T-helper 2 cell treated with Interferon-gamma antibody and Interleukin-4, amounts not matched to agents 100 ng/mL and 5 ng/mL, for 36 hours (primary cell): Measurements from ENCODE around the gene NECAB2. TPM values are rescaled to one million over a fixed set of nuclear protein-coding genes. Genes with fewer than 3 reads are reported as not detected.

Experiments used
- intact Hi-C: fragments of 100-400 bp; cut with micrococcal nuclease; formaldehyde crosslinking; loops from one replicate; pipeline ENCODE4 v1.15.1; 2023
- total RNA-seq: library from RNA; stranded (reverse); gene quantifications from 2 replicates; pipeline ENCODE4 v1.2.3, GENCODE V29; 2022

NECAB2 gene
- total RNA-seq, 1 donor from 2014 or later, result not detected

DNA sequence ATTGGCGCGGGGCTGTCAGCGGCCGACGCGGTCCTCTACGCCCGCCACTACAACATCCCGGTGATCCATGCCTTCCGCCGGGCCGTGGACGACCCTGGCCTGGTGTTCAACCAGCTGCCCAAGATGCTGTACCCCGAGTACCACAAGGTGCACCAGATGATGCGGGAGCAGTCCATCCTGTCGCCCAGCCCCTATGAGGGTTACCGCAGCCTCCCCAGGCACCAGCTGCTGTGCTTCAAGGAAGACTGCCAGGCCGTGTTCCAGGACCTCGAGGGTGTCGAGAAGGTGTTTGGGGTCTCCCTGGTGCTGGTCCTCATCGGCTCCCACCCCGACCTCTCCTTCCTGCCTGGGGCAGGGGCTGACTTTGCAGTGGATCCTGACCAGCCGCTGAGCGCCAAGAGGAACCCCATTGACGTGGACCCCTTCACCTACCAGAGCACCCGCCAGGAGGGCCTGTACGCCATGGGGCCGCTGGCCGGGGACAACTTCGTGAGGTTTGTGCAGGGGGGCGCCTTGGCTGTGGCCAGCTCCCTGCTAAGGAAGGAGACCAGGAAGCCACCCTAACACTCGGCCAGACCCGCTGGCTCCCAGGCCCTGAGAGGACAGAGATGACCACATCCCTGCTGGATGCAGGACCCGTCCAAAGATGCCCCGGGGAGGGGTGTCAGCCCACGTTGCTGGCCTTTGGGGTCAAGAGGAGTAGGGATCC is 2.4 kb upstream of the NECAB2 start:
- intact Hi-C loops, result no loop called here

DNA sequence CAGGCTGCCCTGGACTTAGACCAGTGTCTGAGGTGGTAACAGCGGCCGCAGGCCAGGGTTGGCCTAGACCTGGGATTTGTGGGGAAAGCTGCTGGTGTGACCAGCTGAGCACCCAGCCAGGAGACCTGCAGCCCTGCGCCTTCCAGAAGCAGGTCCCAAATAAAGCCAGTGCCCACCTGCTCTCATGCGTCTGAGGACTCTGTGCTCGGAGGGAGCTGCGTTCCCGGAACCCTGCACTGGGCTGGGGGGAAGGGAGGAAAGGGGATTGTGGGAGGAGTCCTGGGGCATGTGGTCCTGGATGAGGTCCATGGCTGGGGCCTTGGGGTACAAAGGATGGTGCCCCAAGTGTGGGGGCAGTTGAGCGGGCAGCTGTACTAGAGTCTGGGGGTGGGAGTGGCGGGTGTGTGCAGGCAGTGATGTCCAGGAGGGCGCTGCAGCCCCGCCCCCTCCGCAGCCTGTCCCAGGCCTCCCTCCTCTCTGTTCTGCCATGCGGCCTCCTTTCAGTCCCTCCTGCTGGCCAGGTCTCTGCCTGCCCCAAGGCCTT is 1.8 kb upstream of the NECAB2 start:
- intact Hi-C loops, result no loop called here

DNA sequence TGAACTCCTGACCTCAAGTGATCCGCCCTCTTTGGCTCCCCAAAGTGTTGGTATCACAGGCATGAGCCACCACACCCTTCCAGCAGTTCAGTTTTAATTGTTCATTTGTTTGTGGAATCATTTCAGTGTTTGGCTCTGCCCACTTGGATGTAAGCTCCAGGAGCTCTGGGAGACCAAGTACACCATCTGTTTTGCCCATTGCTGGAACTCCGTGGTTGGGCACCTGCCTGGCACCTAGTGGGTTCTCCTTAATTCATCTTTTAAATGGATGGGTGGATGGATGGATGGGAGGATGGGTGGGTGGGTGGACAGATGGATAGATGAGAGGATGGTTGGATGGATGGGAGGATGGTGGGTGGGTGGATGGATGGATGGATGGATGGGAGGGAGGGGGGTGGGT is 953 bp upstream of the NECAB2 start:
- intact Hi-C loops, result no loop called here

DNA sequence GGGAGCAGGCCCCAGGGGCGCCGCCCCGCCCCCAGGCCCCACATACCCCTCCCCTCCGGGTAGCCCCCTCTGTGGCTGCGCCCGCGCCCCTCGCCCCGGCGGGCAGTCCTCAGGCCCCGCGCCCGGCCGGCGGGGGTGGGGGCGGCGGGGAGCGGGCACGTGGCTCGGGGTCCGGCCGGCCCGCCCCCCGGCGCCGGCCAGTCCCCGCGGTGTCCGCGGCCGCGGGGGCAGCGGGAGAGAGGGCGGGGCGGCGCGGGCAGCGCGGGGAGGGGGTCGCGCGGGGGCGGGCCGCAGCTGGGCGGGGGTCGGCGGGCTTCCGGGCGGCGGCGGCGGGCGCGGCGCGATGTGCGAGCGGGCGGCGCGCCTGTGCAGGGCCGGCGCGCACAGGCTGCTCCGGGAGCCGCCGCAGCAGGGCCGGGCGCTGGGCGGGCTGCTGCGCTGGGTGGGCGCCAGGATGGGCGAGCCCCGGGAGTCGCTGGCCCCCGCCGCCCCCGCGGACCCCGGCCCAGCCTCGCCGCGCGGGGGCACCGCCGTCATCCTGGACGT is 335 bp downstream of the NECAB2 start:
- intact Hi-C loops, result no loop called here

DNA sequence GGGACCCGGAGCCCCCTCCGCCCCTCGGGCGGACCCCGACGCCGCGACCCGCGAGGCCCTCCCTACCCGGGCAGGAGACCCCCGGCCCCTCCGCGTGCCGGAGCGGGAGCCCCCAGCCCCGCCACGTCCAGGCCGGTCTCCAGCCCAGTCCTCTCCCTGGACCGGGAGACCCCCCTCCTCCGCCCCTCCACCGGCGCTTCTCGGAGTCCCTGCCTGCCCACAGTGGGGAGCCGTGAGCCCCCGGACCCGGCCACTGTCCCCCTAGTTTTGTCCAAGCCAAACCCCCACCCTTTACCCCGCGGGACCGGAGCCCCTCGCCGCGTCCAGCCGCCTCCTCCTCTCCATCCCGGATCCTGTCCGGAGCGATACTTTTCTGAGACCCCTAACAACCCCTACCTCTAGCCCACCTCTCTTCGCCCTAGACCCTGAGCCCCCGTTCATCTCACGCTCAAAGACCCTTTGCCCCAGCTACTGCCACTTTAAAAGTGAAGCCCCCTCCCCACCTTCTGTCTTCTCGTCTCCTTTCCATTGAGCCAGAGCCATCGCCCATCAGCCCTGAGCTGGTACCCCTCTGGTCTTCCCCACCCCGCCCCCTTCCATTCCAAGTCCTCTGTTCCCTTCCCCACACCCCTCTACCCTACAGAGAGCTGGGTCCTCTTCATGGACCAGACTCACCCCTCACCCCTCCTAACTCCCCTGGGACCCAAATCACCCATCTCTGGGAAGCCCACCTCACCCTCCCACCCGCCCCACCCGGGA is 1.0 kb downstream of the NECAB2 start:
- intact Hi-C loops, result no loop called here

DNA sequence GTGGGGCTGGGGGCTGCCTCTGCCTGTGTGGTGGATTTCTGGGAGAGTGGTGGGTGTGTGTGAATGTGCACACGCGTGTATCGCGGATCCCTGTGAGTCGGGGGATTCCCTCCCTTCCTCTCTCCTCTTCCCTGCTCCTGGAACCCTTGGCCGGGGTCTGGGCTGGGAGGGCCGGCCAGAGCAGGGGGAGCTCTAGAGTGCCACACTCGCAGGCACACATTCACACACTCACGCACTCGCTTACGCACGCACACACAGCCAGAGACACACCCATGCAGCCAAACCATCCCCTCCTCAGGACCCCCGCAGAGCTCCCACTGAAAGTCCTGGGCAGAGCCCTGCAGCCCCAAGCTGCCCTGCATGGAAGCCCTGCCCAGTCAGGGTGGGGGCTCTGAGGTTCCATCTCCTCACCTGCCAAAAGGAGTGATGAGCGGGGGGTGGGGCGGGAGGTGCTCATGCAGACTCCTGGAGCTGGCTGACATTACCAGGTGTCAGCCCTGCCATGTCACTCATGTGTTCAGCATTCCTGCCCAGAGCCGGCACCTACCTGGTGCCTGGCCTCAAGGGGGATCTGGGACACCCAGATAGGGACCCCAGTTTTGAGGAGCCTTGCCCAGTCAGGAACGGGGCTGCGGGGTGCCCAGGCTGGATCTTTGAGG is 1.9 kb downstream of the NECAB2 start:
- intact Hi-C loops, result no loop called here

DNA sequence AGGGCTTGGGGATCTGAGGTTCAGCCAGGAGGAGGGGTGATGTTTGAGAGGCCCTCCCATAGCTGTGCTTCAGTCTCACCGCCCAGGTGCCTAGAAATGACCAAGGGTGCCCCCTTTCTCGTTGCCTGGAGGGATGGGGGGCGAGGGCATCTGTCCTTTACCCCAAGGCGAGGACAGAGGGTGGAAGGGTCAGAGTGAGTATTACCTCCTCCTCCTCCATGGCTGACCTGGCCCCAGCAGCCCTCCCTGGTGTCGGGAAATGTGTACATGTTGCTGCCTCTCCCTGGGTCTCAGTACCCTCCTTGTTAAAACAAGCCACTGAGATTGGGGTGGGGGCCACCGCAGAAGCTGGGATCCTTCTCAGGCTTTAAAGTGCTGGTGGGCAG is 2.4 kb downstream of the NECAB2 start:
- intact Hi-C loops, result no loop called here

DNA sequence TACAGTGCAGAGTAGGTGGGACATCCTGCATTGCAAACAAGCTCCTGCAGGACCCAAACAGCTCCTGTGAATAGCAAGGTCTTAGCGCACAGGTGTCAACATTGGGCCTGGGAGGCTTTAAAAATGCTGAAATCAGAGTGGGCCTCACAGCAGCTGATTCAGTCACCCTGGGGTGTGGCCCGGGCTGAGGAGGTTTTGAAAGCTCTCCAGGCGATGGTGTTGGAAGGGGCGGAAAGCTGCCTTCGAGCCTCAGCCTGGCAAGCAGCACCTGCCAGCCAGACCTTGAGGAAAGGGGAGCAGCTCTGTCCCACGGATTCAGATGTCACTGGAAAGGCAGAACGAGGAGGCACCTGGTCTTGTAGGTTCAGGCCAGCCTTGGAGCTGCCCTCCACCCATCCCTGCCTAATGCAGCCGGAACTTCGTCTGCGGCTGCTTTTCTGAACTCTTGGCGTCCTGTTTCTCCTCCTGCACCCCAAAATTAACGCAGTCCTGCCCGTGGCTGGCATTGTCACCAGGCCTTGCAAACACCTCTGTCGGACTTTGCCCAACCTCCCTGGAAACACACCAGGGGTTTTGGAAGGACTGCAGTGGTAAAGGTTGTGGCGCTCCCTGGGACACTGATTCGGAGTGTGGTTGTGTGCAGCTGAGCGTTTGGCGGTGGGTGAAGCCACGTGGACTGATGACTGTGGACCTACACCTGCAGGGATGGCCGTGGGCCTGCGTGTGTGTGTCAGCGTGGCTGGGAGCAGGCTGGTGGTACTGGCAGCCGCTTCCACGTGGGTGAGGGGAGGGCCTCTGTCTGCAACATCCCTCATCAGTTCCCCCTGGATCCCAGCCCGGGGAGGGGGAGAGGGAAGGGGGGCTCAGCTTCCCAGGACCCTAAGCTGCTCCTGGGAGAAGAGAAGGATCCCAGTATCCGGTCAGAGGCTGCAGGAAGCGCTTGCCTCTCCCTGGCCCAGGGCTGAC is 3.4 kb downstream of the NECAB2 start:
- intact Hi-C loops, result no loop called here

DNA sequence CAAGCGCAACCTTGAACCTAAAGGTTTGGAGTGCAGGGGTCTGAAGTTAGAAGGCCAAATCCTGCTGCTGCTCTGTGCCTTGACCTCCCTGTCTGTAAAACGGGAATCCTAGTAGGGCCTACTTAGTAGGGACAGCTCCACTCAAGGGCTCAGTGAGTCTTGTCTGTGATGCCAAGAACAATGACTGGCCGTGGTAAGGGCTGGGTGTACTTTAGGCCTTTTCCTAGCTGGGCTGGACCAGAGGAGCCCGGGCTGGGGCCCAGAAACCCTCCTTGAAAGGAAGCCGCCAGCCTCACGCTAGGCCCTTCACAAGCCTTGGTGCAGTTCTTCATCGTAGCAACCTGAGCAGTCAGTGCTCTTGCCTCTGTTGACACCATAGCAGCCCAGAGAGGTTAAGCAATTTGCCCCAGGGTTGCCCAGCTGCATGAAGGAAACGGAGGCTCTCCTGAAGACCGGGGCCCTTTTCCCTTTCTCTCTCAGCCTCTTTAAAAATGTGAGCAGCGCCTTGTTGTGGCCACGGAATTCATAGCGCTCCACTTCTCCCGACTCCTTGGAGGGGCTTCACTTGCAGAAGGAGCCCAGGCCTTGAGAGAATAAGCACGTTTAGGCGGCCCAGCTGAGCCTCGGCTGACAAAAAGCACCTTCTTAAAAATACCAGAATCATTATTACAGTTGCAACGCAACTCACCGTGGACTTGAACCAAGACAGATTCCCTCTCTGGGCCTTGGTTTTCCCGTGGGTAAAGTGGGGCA is 4.4 kb downstream of the NECAB2 start:
- intact Hi-C loops, result no loop called here

DNA sequence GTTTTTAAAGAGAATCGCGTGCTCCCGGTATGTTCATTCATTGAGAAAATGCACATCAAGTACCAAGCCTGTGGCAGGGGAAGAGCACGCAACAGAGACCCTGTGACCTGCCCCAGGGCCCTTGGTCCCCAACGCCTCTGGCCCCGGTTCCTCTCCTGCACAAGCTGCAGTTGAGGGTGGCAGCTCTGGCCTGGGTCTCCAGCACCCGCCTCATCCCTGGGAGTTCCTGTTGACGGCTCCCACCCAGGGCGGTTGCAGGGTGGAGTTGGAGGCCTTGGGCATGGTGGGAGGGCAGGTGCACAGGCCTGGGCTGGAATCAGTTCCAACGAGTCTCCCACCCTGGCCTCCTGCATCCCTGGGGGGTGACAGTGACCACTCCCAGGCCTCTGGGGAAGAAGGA is 5.0 kb downstream of the NECAB2 start:
- intact Hi-C loops, result no loop called here

DNA sequence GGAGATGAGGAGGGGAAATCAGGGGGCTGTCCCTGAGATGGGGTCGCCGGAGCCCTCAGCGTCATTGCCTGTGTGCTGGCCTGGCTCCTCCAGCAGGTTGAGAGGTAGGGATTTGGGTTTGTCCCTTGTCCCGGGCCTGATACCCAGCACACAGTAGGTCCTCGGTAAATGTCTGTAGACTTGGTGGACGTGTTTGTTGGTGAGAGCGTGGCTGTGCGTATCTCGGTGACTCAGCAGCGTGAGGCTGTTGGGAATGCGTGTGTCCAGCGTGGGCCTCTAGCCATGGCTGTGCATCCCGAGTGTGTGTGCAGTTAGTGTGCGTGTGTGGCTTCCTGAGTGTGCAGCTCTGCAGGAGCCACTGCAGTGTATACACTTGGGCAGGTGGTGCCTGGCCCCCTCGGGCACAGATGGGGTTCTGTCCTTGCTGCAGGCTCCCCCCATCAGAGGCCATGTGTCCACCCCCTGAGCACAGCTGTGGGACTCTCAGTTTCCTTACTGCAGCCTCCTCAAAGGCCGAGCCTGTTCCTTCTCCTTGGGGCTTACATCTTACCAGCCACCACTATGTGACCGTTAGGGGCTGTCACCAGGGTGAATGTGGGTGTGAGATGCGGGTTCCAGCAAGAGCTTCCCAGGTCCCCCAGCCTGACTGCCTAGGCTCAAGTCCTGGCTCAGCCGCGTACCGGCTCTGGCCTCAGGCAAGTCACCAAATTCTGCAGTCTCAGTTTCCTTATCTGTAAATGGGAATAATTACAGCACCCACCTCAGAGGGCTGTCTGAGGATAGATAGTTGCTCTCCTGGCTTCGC is 5.7 kb downstream of the NECAB2 start:
- intact Hi-C loops, result no loop called here

DNA sequence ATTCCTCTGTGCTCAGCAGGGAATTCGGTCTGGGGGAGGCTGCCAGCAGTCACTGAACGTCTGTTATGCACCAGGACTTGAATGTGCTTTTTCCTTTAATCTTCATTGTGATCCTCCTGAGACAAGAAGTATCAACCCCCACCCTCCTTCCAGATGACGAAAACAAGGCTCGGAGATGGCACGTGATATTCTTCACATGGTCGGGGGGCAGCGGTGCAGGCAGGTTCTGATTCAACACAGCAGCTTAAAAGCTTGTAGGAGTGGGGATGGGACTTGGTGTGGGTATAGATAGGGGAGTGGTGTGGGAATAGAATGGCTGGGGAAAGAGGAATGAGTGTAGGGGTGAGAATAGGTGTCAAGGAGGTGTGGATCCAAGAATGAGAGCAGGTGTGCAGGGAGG is 6.4 kb downstream of the NECAB2 start:
- intact Hi-C loops, result no loop called here

DNA sequence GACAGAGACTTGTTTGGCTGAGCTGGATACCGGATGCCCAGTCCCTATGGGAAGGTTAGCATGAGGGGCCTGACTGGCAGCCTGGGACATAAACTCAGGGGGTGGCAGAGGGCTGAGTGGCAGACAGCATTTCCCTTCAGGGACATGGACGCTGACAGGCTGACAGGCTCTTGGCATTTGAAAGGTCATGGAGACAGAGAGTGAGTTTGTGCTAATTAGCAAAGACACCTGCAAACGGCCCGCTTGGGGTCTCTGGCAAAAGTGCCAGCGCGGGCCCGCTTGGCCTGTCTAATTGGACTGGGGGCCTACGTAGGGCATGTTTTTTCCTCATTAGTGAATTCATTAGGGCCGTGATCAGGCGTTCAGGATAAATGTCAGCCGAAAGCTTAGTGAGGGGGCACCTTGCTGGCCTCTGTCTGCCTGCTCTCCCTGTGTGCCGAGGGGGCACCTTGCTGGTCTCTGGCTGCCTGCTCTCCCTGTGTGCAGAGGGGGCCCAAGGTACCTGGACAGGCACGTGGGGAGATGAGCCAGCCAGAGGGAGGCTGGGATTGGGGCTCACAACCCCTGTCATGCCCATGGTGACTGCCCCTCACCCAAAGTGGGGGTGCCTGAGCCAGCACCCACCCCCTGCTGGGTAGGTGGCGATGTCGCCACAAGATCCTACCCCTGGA is 7.7 kb downstream of the NECAB2 start:
- intact Hi-C loops, result no loop called here

DNA sequence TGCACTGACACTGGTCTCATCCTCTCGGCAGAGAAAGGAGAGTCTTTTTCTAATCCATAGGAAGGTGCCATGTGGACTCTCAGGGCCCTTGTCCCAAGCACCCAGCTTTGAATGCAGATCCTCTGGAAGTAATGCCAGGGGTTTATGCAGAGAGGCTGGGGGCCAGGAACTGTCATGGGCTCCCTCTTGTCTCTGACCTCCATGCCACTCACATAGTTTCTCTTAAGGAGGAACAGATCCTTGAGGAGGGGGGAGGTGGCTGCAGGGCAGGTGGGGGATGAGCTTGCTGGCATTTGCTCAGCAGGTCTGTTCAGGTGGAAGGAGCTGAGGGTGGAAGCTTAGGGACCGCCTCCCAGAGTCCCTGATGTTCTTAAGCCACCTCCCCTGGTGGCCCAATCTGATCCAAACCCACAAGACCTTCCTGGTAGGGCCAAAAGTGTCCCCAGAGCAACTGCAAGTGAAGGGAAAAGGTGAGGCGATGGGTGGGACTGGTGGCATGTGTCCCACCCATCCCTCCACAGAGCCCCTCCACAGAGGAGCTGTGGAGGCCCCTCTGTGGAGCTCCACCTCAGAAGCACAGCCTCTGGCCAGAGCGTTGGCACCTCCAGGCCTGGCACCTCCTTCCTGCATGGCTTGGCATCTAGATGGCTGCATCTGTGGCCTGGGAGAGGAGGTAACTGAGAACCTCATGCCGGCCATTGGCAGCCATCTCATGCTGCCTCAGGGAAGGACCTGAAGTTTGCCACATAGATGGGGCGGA is 9.2 kb downstream of the NECAB2 start:
- intact Hi-C loops, result no loop called here

DNA sequence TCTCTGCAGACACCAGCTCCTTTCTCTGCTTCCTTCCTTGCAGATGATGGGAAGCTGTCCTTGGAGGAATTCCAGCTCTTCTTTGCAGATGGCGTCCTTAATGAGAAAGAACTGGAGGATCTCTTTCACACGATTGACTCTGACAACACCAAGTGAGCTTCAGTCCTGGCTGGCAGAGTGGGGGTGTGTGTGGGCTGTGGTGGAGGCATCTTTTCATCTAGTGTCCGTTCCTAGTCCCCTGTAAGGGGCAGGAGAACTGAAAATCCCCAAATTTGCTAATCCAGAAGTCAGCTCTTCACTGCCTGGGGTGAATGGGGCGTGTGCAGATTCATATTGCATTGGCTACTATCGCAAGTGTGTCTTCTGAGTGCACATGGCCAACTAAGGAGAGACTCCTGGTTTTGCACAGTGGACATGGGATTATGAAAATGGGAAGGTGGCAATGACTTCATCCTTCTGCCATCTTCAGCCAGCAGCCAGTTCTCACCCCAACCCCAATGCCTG is 10.4 kb downstream of the NECAB2 start:
- intact Hi-C loops, result no loop called here

DNA sequence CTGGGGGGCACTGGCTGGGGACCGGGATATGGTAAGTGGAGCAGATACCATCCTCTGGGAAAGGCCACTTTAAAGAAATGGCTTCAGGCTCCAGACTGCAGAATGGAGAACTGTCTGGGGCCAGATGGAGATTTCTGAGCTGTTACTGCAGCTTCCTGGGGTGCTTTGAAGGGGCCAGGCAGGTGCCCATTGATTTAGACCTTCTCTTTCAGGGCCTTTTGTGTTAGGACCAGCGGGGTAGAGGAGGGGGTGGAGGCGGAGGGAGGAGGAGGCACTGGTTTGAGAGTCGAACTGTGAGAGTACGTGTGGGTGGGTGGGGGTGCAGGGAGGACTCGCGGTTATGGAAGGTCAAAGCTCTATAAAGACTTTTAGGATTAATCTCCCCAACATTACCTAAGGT is 11.4 kb downstream of the NECAB2 start:
- intact Hi-C loops, result no loop called here

DNA sequence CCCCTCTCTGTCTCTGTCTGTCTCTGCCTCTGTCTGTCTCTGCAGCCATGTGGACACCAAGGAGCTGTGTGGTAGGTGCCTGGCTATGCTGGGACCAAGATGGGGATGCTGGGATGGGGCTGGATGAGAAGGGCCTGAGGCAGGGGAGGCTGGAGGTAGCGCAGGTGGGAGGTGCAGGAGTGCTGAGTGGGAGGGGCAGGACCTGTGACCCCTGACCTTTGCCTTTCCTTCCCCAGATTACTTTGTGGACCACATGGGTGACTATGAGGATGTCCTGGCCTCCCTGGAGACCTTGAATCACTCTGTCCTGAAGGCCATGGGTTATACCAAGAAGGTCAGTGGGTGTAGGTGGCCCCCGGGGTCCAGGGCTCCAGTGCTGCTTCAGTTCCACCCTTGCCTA is 12.8 kb downstream of the NECAB2 start:
- intact Hi-C loops, result no loop called here

DNA sequence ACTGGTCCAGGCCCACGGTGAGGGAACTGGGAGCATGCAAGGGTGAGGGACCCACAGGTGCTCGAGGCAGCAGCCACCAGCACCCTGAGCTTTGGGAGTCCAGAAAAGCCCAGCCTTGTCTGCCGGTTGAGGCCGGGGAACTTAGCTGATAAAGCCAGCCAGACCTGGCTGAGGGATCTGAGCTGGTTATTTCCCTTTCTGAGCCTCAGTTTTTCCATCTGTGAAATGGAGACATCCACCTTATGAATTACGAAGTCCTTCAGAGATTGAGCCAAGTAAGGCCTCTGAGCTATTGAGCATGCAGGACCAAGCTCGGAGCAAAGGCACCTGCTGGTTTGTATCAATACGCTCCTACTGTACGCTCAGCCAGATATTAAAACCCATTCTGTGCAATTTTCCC is 13.8 kb downstream of the NECAB2 start:
- intact Hi-C loops, result no loop called here
